ENCODE data around the gene PDE7B.

- no peak for TF ChIP-seq CTCF (conservative IDR thresholded peaks at IDR 0.05; ENCODE audit: low read length)
- TF ChIP-seq EZH2phosphoT487 (IDR thresholded peaks at IDR 0.05; ENCODE audit: borderline replicate concordance, low read depth, low read length): no peak
These were observed 23.9 kb downstream of the PDE7B start for GRCh38 chr6:135875446-135875845.

Measured in OCI-LY7 (cell line).